Epithelial cell of proximal tubule (primary cell): ENCODE measurements around the gene TXNDC11. TPM values are rescaled to one million over a fixed set of nuclear protein-coding genes. Genes with fewer than 3 reads are reported as not detected.
A peak's percentile ranks its signal among the peaks of the same experiment; 100 is the strongest.

Experiments
- DNase-seq: peaks from one replicate; pipeline ENCODE4 v3.0.0-alpha.2; 2011; ENCODE audit warnings: low read depth
- H3K4me3 ChIP-seq: 2 replicates; pipeline ENCODE4 v1.5.1; 2011; ENCODE audit warnings: low read depth, mild to moderate bottlenecking, low read length
- total RNA-seq: library from RNA; depleted of rRNA; stranded (reverse); fragments of >200 nt; gene quantifications from 2 replicates; pipeline ENCODE4 v1.2.3, GENCODE V29; 2015
- TF ChIP-seq, protein P1 (sequence below): conservative IDR thresholded peaks from 2 replicates; pipeline ENCODE4 v1.5.1; 2012; ENCODE audit warnings: low read depth, mild to moderate bottlenecking, low read length

The TXNDC11 gene
- total RNA-seq, 1 donor from 2014 or later, result 20.2 TPM

DNA sequence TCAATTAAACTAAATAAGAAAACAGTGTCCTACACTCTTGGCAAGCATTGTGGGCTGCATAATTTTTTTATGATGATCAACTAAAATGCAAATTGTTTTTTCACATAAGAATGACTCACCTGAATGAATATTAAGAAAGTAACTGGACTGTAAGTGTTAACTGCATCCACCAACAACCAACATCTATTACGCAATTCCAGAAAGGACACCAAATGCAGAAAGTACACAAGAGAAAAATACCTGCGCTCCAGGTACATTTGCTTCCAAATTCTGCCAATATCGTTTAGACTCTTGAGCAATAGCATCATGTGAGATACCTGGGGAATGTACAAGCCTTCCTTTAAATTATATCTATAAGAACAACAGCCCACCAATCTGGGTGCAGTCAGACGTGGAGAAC lies 19.8 kb upstream of the TXNDC11 start:
- TF ChIP-seq, protein P1, sequence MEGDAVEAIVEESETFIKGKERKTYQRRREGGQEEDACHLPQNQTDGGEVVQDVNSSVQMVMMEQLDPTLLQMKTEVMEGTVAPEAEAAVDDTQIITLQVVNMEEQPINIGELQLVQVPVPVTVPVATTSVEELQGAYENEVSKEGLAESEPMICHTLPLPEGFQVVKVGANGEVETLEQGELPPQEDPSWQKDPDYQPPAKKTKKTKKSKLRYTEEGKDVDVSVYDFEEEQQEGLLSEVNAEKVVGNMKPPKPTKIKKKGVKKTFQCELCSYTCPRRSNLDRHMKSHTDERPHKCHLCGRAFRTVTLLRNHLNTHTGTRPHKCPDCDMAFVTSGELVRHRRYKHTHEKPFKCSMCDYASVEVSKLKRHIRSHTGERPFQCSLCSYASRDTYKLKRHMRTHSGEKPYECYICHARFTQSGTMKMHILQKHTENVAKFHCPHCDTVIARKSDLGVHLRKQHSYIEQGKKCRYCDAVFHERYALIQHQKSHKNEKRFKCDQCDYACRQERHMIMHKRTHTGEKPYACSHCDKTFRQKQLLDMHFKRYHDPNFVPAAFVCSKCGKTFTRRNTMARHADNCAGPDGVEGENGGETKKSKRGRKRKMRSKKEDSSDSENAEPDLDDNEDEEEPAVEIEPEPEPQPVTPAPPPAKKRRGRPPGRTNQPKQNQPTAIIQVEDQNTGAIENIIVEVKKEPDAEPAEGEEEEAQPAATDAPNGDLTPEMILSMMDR, result no peak
- no peak overlapping the region for H3K4me3 ChIP-seq
- no peak for DNase-seq

DNA sequence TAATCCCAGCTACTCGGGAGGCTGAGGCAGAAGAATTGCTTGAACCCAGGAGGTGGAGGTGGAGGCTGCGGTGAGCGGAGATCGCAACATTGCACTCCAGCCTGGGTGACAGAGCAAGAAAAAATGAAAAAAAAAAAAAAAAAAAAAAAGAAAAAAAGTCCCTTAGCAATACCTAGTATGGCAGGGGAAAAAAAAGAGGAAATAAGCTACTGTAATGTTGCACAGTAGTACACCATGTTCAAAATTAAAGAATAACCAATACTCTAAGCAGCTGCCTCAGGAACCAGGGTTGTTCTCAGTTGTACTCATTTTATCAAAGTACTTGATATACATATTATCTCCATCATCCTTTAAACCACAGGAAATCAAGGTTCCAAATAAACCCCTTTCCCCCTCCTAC lies 17.3 kb upstream of the TXNDC11 start:
- TF ChIP-seq, protein P1, result no peak
- DNase-seq, result no peak

DNA sequence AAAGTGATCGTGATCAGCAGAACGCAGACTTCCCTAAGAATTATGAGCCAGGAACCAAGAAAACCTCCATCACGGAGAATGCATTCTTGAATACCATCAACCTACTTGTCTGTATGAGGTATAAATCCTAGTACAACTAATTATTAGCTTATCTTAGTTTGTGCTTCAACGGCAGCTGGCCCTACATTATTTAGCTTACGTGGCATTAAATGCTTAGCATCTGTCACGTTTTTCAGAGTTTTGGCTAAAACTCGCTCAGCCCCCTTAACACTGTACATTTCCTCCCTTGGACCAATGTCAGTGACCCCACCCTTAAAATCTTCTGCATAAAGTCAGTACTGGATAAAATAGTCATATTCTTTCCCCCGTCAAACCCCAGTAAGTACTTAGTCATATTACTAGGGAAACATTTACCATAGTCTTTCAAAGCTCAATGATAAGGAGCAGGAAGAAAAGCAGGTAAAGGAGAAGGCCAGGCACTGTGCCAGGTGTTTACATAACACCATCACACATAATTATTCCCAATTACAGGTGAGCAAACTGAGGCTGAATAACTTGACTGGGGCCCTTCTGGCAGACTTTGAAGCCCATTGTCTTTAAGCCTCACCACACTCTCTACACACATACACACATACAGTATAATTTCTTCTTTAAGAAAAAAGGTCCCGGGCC lies 16.6 kb upstream of the TXNDC11 start:
- no peak for DNase-seq
- H3K4me3 ChIP-seq, result no peak overlapping the region
- TF ChIP-seq, protein P1, result no peak

More for the DNA sequence above, 17.3 kb upstream of the TXNDC11 start:
- H3K4me3 ChIP-seq, result no peak overlapping the region

DNA sequence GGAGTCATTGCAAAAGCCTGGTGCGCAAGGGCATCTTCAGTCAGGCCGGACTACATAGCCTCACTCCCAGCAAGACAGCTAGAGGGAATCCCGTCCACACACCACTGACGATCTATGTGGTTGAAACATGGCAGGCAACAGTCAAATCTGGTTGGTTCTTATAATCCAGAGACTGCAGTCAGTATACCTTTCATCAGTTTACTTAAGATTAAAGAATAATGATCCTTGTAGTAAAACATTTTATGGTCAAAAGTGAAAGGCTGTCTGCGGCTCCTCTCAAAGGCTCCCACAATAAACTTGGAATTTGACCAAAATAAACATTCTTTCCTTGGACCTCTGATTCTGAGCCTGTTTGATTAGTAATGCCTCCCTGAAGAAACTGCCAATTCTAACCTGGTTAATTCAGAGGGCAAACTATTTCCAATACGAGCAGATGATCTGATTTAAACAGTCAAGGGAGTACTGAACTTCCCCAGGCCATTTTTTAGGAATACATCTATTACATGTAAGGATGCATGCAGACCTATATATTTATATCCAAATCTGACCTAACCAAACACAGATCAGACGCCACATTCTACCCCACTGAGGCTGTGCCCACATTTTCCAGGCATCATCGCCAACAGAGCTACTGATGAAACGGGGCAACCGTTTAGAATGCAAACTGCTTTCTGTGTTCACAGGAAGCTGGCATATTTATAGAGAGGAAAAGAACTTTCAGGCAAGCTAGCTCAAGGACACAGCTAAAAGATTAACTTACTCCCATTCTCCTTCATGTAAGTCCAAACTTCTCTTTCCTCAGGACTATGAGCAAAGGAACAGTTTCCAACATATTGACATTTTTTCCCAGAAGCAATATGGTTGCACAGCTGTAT lies 15.3 kb upstream of the TXNDC11 start:
- peak; percentile 82 for DNase-seq
- TF ChIP-seq, protein P1, result no peak
- H3K4me3 ChIP-seq, result peak overlapping the region; percentile 3

DNA sequence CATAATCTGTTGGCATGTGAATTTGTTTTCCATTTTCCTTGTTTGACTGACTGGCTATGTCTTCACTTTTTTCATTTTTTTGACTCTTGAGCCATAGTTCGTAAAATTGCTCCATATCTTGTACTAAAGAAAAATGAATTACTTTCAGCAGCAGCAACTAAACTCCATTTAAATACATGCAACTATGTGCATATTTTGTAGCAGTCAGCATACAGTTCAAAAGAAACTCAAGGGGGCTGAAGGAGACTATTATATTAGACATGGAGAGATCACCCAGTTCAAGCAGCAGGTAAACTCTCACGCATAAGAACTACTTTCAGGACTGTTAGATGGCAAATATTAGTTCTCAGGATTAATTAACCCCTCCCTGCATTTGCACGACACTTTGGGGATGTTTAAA lies 13.6 kb upstream of the TXNDC11 start:
- DNase-seq, result no peak
- TF ChIP-seq, protein P1, result no peak
- no peak overlapping the region for H3K4me3 ChIP-seq

DNA sequence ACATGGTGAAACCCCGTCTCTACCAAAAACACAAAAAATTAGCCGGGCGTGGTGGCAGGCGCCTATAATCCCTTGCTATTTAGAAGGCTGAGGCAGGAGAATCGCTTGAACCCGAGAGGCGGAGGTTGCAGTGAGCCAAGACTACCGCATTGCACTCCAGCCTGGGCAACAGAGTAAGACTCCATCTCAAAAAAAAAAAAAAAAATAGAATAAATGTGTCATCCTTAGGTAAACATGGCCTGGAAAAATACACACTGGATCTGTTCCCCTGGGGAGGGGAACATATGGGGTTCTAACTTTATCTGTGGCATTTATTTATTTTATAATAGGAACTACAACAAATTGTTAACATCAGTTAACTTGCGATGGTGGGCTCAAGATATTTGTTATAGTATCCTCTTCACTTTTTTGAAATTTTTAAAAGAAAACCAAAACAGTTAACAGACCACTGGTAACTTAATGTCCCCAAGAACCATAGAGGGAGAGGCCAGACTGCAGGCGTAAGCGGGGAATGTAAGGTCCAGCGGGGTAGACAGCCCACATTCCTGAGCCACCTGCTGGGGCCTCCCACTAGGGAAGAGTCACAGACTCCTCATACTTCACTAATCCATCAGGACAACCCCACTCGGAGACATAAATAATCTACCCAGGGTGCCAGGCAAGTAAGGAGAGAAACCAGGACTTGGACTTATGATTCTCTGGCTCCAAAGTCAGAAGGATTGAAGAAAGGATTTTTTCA lies 12.5 kb upstream of the TXNDC11 start:
- TF ChIP-seq, protein P1, result no peak
- H3K4me3 ChIP-seq, result no peak overlapping the region
- no peak for DNase-seq
